HepG2 (cell line): ENCODE results near the gene LLGL2. TPM values are rescaled to one million over a fixed set of nuclear protein-coding genes. Genes with fewer than 3 reads are reported as not detected.

Experiments
- ATM ChIP-seq: fragments of 450-650 bp; IDR thresholded peaks from 2 replicates; pipeline ENCODE4 v1.7.1; 2017; ENCODE audit warnings: mild to moderate bottlenecking, borderline replicate concordance
- BCL6 ChIP-seq: IDR thresholded peaks from 2 replicates; pipeline ENCODE4 v1.6.1; 2016; ENCODE audit warnings: missing genetic modification reagents, missing compliant biosample characterization
- BHLHE40 ChIP-seq: IDR thresholded peaks from 2 replicates; pipeline ENCODE4 v1.6.1; 2011; ENCODE audit warnings: low read length, improper control_type of control experiment
- CCDC6 ChIP-seq: sonication (generic); formaldehyde crosslinking; IDR thresholded peaks from 2 replicates; pipeline ENCODE4 v1.8.1; 2022; ENCODE audit warnings: mild to moderate bottlenecking, missing genetic modification reagents, moderate library complexity
- HNF4A ChIP-seq: sonication (generic); formaldehyde crosslinking; IDR thresholded peaks from 2 replicates; pipeline ENCODE4 v1.4.0; 2020; ENCODE audit warnings: missing genetic modification reagents
- JUND ChIP-seq: sonication (generic); formaldehyde crosslinking; IDR thresholded peaks from 2 replicates; pipeline ENCODE4 v1.8.0; 2022; ENCODE audit warnings: mild to moderate bottlenecking, missing genetic modification reagents
- KDM6A ChIP-seq: IDR thresholded peaks from 2 replicates; pipeline ENCODE4 v1.6.1; 2016; ENCODE audit warnings: low read depth
- KLF16 ChIP-seq, 2 experiments: sonication (generic) in 1 of 2; formaldehyde crosslinking in 1 of 2; IDR thresholded peaks; 2 replicates each; pipeline versions ENCODE4 v1.6.1 to v1.8.0; 2016 to 2023; ENCODE audit warnings: missing genetic modification reagents in 2 of 2, missing compliant biosample characterization in 1 of 2
- MEIS1 ChIP-seq: sonication (generic); formaldehyde crosslinking; IDR thresholded peaks from 2 replicates; pipeline ENCODE4 v1.9.0; 2021; ENCODE audit warnings: mild to moderate bottlenecking, missing genetic modification reagents, moderate library complexity, borderline replicate concordance
- MTA1 ChIP-seq: sonication (generic); formaldehyde crosslinking; IDR thresholded peaks from 2 replicates; pipeline ENCODE4 v1.4.0; 2020; ENCODE audit warnings: missing genetic modification reagents, mild to moderate bottlenecking, borderline replicate concordance
- NFE2L1 ChIP-seq: sonication (generic); formaldehyde crosslinking; IDR thresholded peaks from 2 replicates; pipeline ENCODE4 v1.4.0; 2020; ENCODE audit warnings: missing genetic modification reagents, mild to moderate bottlenecking, borderline replicate concordance
- NONO ChIP-seq, 2 experiments: fragments of 450-650 bp in 1 of 2; sonication (generic) in 1 of 2; formaldehyde crosslinking in 1 of 2; IDR thresholded peaks in 1 of 2; conservative IDR thresholded peaks in 1 of 2; 2 replicates each; pipeline versions ENCODE4 v1.6.1 to v1.8.0; 2017 to 2022; ENCODE audit warnings: mild to moderate bottlenecking in 1 of 2, missing genetic modification reagents in 1 of 2, moderate library complexity in 1 of 2
- PHF21A ChIP-seq: sonication (generic); formaldehyde crosslinking; IDR thresholded peaks from 2 replicates; pipeline ENCODE4 v1.5.0; 2020; ENCODE audit warnings: mild to moderate bottlenecking, missing genetic modification reagents
- RFXAP ChIP-seq: sonication (generic); formaldehyde crosslinking; IDR thresholded peaks from 2 replicates; pipeline ENCODE4 v1.4.0; 2020; ENCODE audit warnings: missing genetic modification reagents, borderline replicate concordance
- RXRA ChIP-seq: sonication (generic); formaldehyde crosslinking; IDR thresholded peaks from 2 replicates; pipeline ENCODE4 v1.5.1; 2020; ENCODE audit warnings: missing genetic modification reagents
- SALL1 ChIP-seq: sonication (generic); formaldehyde crosslinking; IDR thresholded peaks from 2 replicates; pipeline ENCODE4 v1.8.0; 2022; ENCODE audit warnings: mild to moderate bottlenecking, missing genetic modification reagents
- SYNCRIP ChIP-seq: fragments of 200-400 bp; formaldehyde crosslinking; IDR thresholded peaks from 2 replicates; pipeline ENCODE4 v1.6.1; 2018; ENCODE audit warnings: mild to moderate bottlenecking, low read depth, low read length; ENCODE audit not compliant: insufficient read depth
- TEAD3 ChIP-seq: optimal IDR thresholded peaks from 2 replicates; pipeline ENCODE3; 2016; ENCODE audit warnings: borderline replicate concordance
- ZNF230 ChIP-seq: sonication (generic); formaldehyde crosslinking; IDR thresholded peaks from 2 replicates; pipeline ENCODE4 v1.4.0; 2020; ENCODE audit warnings: mild to moderate bottlenecking, missing genetic modification reagents
- ZNF33B ChIP-seq: sonication (generic); formaldehyde crosslinking; IDR thresholded peaks from 2 replicates; pipeline ENCODE4 v1.5.1; 2020; ENCODE audit warnings: mild to moderate bottlenecking, missing genetic modification reagents
- ZNF501 ChIP-seq: sonication (generic); formaldehyde crosslinking; IDR thresholded peaks from 2 replicates; pipeline ENCODE4 v1.5.1; 2020; ENCODE audit warnings: mild to moderate bottlenecking, moderate library complexity, missing genetic modification reagents
- ZNF562 ChIP-seq: sonication (generic); formaldehyde crosslinking; IDR thresholded peaks from 2 replicates; pipeline ENCODE4 v1.8.0; 2022; ENCODE audit warnings: missing genetic modification reagents, borderline replicate concordance
- ZNF629 ChIP-seq: sonication (generic); formaldehyde crosslinking; conservative IDR thresholded peaks from 2 replicates; pipeline ENCODE4 v1.5.0; 2020; ENCODE audit warnings: missing genetic modification reagents
- ZNF703 ChIP-seq: sonication (generic); formaldehyde crosslinking; IDR thresholded peaks from 2 replicates; pipeline ENCODE4 v1.5.1; 2020; ENCODE audit warnings: missing genetic modification reagents, mild to moderate bottlenecking, moderate library complexity, borderline replicate concordance
- ZSCAN29 ChIP-seq: sonication (generic); formaldehyde crosslinking; conservative IDR thresholded peaks from 2 replicates; pipeline ENCODE4 v1.4.0; 2020; ENCODE audit warnings: mild to moderate bottlenecking, missing genetic modification reagents
- polyA plus RNA-seq, 8 experiments: library from polyadenylated mRNA; depleted of rRNA in 3 of 8; stranded (reverse) in 7 of 8; unstranded in 1 of 8; fragments of >200 nt; fragmentation: Illumina TruSeq in 4 of 8; extraction: Trizol in 4 of 8; gene quantifications; 2 replicates each; pipeline versions ENCODE4 v1.2.1 to v1.2.3, GENCODE V29; 2011 to 2016; ENCODE audit warnings: low read depth in 4 of 8, missing spikeins in 1 of 8, mixed read lengths in 1 of 8; ENCODE audit not compliant: insufficient read depth in 1 of 8
- total RNA-seq, 5 experiments: library from RNA; depleted of rRNA; stranded (reverse); fragments of >200 nt; fragmentation: Illumina TruSeq; extraction: Trizol; gene quantifications; 2 replicates each; pipeline ENCODE4 v1.2.3, GENCODE V29; 2016; ENCODE audit warnings: low read depth in 1 of 5
- TF ChIP-seq, protein P1 (sequence below): IDR thresholded peaks from 2 replicates; pipeline ENCODE4 v1.6.1; 2016; ENCODE audit warnings: low read depth, missing genetic modification reagents, missing compliant biosample characterization
- TF ChIP-seq, protein P2 (sequence below): sonication (generic); IDR thresholded peaks from 2 replicates; pipeline ENCODE4 v1.6.1; 2016; ENCODE audit warnings: low read depth, borderline replicate concordance

The LLGL2 gene
- total and polyA plus RNA-seq, 2 of the 13 experiments (the other 11 are each of a cell fraction or from before 2014, with no cell fraction given): 83.0 to 86.7 TPM

DNA sequence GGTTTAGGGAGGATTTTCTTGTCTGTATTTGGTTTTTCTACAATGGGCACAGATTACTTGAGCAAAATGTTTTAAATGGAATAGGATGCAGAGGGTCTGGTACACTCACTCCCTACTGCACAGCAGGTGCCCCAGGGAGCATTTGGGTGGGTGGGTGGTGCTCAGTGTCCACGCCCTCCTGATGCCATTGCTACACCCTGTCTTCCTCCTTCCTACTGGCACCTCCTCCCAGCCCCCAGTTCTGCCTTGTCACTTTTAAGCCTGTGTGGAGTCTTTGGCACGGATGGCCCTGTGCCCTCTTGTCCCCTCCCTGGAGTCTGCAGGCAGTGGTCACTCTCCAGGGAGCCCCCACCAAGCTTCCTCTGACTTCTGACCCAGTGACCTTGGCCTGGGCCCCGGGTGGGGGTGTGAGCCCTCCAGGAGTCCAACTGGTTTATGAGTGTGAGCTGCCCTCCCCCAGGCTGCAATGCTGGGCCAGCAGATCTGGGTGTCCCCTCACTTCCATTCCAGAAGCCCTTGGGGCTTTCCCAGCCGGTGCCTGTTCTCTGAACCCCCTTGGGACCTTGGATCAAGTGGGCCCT, 15.5 kb downstream of the LLGL2 start (continued):
- TF ChIP-seq, protein P1, sequence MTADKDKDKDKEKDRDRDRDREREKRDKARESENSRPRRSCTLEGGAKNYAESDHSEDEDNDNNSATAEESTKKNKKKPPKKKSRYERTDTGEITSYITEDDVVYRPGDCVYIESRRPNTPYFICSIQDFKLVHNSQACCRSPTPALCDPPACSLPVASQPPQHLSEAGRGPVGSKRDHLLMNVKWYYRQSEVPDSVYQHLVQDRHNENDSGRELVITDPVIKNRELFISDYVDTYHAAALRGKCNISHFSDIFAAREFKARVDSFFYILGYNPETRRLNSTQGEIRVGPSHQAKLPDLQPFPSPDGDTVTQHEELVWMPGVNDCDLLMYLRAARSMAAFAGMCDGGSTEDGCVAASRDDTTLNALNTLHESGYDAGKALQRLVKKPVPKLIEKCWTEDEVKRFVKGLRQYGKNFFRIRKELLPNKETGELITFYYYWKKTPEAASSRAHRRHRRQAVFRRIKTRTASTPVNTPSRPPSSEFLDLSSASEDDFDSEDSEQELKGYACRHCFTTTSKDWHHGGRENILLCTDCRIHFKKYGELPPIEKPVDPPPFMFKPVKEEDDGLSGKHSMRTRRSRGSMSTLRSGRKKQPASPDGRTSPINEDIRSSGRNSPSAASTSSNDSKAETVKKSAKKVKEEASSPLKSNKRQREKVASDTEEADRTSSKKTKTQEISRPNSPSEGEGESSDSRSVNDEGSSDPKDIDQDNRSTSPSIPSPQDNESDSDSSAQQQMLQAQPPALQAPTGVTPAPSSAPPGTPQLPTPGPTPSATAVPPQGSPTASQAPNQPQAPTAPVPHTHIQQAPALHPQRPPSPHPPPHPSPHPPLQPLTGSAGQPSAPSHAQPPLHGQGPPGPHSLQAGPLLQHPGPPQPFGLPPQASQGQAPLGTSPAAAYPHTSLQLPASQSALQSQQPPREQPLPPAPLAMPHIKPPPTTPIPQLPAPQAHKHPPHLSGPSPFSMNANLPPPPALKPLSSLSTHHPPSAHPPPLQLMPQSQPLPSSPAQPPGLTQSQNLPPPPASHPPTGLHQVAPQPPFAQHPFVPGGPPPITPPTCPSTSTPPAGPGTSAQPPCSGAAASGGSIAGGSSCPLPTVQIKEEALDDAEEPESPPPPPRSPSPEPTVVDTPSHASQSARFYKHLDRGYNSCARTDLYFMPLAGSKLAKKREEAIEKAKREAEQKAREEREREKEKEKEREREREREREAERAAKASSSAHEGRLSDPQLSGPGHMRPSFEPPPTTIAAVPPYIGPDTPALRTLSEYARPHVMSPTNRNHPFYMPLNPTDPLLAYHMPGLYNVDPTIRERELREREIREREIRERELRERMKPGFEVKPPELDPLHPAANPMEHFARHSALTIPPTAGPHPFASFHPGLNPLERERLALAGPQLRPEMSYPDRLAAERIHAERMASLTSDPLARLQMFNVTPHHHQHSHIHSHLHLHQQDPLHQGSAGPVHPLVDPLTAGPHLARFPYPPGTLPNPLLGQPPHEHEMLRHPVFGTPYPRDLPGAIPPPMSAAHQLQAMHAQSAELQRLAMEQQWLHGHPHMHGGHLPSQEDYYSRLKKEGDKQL (CRISPR knock-in tag): no peak
- TF ChIP-seq PHF21A (CRISPR knock-in tag) (peak; percentile 58; the same call in 1 of the 2 replicates), MTA1 (CRISPR knock-in tag) (peak; percentile 44; the same call in 1 of the 2 replicates), ZNF33B (CRISPR knock-in tag) (no peak), SALL1 (peak; percentile 68), KLF16 (CRISPR knock-in tag; IDR thresholded peaks at IDR 0.05) (no peak), MEIS1 (CRISPR knock-in tag) (no peak), SYNCRIP (no peak), RXRA (peak; percentile 85; the same call in 1 of the 2 replicates), ZSCAN29 (CRISPR knock-in tag) (no peak), HNF4A (CRISPR knock-in tag) (peak; percentile 64), ZNF230 (CRISPR knock-in tag) (no peak), ZNF629 (CRISPR knock-in tag) (no peak), ZNF562 (no peak), ZNF703 (CRISPR knock-in tag) (no peak), TEAD3 (peak; percentile 31), BHLHE40 (no peak), CCDC6 (CRISPR knock-in tag) (no peak), JUND (no peak), ZNF501 (CRISPR knock-in tag) (no peak), RFXAP (CRISPR knock-in tag) (no peak), ATM (no peak), NONO (IDR thresholded peaks at IDR 0.05) (no peak), NONO (CRISPR knock-in tag; conservative IDR thresholded peaks at IDR 0.05) (no peak), KDM6A (CRISPR knock-in tag) (no peak), BCL6 (CRISPR knock-in tag) (peak; percentile 61), NFE2L1 (CRISPR knock-in tag) (no peak)
- TF ChIP-seq, protein P2, sequence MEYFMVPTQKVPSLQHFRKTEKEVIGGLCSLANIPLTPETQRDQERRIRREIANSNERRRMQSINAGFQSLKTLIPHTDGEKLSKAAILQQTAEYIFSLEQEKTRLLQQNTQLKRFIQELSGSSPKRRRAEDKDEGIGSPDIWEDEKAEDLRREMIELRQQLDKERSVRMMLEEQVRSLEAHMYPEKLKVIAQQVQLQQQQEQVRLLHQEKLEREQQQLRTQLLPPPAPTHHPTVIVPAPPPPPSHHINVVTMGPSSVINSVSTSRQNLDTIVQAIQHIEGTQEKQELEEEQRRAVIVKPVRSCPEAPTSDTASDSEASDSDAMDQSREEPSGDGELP: 0 out of 2 replicates have a peak, but pooled peaks have one; percentile 17
